Right renal cortex interstitium (tissue), 3 donors: ENCODE results near the gene MUC4. TPM values are rescaled to one million over a fixed set of nuclear protein-coding genes. Genes with fewer than 3 reads are reported as not detected.

Experiments
- DNase-seq, 3 donors: peaks; one replicate each; pipeline ENCODE4 v3.0.0-alpha.2; 2013; ENCODE audit warnings: low read depth in 3 of 3, low spot score in 2 of 3
- polyA plus RNA-seq, 3 donors: library from polyadenylated mRNA; unstranded; fragments of 120-200 nt; gene quantifications; one replicate each; pipeline ENCODE4 v1.2.1, GENCODE V29; 2013; ENCODE audit not compliant: insufficient read length in 3 of 3

Gene MUC4
- polyA plus RNA-seq, 3 donors = 0.83 to 0.97 (median 0.87) TPM

DNA sequence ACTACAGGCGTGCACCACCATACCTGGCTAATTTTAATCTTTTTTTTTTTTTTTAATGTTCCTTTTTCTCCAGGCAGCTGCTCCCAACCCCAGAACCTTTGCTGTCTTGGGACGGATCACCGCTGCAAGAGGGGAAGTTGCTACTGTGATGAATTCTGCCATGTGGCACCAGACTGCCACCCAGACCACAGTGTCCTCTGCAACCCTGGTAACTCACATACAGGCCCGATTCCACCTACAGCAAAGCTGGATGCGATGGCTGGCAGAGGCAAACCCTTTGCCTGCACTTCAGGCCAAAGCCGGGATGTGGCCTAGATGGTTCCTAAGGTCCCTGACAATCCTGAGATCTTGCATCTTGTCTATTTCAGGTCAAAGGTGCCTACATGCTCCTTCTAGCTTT, 103.7 kb downstream of the MUC4 start:
- no peak for DNase-seq

DNA sequence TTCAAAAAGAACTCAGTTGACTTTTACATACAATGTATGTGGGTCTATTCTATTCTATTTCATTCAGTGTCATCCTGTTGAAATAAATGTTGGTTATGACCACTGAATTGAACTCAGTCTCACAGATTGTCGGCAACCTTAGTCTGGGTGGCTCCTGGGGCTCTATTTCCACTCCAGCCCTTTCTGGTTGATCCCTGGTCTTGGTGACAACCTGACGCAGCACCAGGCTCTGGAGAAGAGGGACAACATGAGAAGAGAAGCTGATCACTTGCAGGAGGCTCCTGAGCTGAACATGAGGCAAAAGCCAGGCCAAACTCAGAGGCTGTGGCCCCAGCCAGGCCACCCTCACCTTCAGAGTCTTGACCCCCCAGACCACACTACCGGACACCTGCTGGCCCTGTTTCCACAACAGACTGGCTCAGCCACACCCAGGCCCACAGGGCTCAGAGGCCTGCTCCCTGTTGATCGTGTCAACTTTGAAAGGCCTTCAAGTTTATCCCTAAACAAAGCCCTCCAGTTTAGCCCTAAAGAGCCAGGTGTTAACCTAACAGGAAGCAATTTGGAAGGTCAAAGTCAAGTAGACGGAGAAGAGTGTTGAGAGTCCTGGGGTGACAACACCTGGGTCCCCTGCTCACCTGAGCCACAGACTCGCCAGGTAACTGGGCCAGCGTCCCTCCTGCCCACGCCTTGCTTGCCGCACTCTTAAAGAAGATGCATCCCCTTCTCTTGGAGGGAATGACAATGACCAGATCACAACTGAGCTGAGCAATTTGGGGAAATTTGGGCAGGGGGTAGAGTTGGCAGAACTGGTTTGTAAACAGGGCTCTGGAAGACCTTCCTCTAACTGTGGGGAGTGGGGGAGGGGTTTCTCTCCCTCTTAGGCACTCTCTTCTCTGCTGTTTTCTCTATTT, 106.4 kb downstream of the MUC4 start:
- DNase-seq = no peak

DNA sequence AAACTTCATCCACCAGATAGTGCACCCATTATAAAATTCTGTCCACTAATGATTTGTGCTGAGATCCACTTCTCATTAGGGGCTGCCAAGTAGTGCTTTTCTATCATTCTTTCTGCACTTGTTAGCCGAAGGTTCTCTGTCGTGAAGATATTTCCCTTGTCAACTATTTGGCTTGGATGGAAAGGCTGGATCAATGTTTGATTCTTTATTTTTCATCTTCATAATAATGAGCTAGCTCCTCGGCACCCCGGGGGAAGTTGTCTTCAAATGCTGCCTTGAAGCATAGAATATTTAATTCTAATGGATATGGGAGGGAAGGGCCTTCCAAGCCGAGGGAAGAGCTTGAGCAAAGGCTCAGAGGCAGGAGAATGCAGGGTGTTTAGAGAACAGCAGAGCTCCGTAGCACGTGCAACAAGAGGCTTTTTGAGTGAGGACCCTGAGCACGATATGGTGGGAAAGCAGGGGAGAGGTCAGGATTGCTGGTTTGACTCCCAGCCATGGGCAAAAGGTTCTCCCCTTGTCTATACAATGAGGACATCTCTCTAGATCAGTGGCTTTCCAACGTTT, 107.2 kb downstream of the MUC4 start:
- DNase-seq = no peak

DNA sequence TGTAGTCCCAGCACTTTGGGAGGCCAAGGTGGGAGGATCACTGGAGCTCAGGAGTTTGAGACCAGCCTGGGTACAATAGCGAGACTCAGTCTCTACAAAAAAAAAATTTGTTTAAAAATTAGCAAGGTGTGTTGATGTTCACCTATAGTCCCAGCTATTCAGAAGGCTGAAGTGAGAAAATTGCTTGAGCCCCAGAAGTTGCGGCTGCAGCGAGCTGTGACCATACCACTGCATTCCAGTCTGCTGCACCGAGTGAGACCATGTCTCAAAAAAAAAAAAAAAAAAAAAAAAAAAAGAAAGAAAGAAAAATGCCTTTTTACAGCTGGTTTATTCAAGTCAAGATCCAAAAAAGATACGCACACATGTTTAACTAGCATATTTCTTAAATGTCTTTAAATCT, 108.0 kb downstream of the MUC4 start:
- no peak for DNase-seq

DNA sequence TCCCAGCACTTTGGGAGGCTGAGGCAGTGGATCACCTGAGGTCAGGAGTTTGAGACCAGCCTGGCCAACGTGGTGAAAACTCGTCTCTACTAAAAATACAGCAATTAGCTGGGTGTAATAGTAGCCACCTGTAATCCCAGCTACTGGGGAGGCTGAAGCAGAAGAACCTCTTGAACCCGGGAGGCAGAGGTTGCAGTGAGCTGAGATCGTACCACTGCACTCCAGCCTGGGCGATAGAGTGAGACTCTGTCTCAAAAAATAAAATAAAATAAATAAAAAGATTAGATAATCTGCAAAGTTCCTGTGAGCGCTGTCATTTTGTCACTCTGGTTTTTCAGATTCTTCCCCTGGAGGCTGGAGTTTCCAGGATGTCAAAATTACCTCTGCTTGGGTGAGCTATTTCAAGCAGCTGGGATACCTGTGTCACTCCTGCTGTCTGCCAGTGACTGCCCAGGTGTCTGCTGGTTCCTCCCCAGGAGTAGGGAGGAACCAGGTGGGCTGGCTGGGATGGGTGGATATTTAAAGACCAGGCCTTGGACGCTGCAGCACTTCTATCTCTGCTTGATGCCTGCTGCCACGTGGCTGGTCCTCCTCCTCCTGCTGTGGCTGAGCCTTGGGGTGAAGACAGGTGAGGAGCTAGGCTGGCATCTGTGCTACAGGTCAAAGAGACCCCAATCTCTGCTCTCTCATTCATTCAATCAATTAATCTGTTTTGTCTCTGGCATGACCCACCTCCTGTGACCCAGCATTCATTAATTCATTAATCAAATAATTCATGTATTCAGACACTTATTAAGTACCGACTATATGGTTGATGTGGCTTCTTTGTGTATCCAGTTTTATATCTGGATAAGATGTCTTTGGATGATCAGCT, 110.5 kb downstream of the MUC4 start:
- no peak for DNase-seq

DNA sequence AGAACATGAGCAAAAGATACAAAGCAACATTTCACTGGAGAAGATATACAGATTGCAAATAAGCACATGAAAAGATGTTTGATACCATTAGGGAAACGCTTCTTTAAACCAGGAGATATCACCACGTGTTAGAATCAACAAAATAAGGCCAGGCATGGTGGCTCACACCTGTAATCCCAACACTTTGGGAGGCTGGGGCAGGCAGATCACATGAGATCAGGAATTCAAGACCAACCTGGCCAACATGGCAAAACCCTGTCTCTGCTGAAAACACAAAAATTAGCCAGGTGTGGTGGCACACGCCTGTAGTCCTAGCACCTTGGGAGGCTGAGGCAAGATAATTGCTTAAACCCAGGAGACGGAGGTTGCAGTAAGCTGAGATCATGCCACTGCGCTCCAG, 111.4 kb downstream of the MUC4 start:
- DNase-seq = no peak

DNA sequence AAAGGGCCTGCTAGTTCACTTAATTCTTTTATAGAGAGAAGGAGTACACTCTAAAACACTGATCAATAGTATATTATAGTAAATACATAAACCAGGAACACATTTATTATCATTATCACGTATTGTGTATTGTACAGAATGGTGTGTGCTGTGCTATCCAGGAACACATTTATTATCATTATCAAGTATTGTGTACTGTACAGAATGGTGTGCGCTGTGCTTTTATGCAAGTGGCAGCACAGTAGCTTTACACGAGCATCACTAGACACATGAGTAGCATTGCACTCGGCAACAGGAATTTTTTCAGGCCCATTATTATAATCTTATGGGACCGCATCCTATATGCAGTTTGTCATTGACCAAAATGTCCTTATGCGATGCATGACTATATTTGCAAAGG, 111.9 kb downstream of the MUC4 start:
- DNase-seq = no peak

DNA sequence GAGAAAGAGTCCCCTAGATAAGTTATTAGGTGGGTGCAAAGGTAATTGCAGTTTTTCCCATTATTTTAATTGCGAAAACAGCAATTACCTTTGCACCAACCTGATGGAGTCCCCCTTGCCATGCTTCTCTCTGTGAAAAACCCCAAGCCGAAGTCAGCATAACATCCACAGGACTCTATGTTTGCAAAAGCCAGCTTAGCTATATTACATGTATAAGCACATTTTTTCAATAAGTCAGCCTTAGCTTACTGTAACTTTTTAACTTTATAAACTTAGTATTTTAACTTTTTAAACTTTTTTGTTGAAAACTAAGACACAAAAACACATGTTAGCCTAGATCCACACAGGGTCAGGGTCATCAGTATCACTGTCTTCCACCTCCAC, 112.3 kb downstream of the MUC4 start:
- DNase-seq = no peak

DNA sequence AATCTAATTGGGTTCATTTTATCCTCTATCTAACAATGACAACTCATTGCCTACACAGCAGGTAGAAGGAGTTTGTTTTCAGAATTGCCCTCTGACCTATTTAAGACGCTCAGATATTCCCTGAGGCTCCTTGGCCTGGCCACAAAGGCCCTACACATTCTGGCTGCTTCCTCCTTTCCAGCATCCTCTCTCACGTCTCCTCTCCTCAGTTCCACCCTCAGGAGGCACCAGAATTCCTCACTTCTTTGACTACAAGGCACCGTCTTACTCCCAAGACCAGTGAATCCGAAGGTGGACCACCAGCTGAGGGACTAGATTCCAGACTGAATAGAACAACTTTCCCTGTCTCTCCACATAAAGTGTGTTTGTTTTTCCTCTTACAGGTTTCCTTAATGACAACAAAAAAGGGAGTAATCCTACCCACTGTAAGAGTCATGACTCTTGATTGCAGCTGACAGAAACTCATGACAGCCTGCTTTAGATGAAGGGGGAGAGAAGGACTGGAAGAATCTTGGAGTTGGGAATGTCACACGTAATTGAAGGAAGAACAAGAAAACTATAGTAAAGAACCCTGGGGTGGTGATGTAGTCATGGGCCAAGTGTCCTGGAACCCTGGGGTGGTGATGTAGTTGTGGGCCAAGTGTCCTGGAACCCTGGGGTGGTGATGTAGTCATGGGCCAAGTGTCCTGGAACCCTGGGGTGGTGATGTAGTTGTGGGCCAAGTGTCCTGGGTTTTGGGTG, 112.9 kb downstream of the MUC4 start:
- DNase-seq = no peak

DNA sequence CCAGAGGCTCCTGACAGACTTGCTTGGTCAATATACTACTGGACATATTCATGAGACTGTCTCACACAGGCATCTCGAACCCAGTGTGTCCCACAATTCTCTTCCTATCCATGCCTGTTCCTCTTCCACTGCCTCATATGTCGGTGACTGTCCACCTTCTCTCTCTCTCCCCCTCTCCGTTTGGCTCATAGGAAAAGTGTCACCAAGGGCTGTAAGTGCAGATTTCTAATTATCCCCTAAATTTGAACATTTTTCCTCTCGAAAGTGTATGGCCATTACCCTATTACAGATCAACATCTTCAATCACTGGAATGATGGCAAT, 113.4 kb downstream of the MUC4 start:
- no peak for DNase-seq

DNA sequence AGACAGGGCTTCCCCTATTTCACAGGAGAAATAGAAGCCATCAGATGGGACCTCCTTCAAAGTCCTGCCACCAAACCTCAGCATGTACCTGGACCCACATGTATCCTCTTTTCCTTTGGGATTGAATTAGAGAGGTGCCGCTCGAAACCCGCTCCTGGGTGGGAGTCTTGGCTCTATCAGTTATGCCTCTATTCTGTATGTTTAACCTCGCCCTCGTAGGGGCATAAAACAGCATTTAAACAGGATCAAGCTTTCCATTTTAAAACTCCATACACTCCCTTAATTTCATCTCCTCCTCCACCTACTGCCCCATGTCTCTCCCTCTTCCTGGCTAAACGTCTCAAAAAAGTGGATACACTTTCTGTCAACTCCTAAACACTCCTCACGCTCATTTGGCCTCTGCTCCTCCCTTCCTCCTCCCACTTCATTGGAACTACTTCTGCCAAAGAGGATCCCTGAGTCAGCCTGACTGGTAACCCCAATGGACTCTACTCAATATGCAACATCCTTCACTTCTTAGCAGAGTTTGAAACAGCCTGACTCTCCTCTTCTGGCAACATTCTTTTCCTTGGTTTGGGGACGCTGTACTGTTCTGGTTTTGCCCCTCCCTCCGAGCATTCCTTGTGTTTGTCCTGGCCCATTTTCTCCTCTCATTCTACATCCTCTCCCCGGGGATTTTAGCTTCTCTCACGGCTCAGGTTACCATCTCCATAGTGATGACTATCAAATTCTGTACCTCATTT, 114.0 kb downstream of the MUC4 start:
- no peak for DNase-seq

Other genes starting within 250 kb of the MUC4 start
- gene APOD, start 228.0 kb downstream of the MUC4 start, polyA plus RNA-seq = 10 to 100 TPM in 1 of 3 donors, 1 to 10 TPM in 2; 1.1 to 11.7 (median 5.7) TPM
- gene MUC20, start 91.0 kb downstream of the MUC4 start, polyA plus RNA-seq = 10 to 100 TPM; 17.7 to 18.8 (median 18.1) TPM
- 10 to 100 TPM; 18.8 to 23.2 (median 19.7) TPM for gene TNK2, start 96.6 kb upstream of the MUC4 start, polyA plus RNA-seq